OCI-LY1 (cell line): ENCODE data around the gene FARP1.

Source experiments
- H2AFZ ChIP-seq: fragments of 200-600 bp; sonication (generic), shearing (Covaris generic); 2 replicates; pipeline ENCODE4 v1.6.0; 2014; ENCODE audit warnings: antibody characterized with exemption, mild to moderate bottlenecking, low read length
- H3F3A ChIP-seq: fragments of 200-600 bp; sonication (generic), shearing (Covaris generic); 2 replicates; pipeline ENCODE4 v1.6.0; 2014; ENCODE audit warnings: mild to moderate bottlenecking, antibody characterized with exemption, low read length, moderate library complexity; ENCODE audit not compliant: insufficient read depth
- H3K27ac ChIP-seq: fragments of 200-600 bp; sonication (generic); 2 replicates; pipeline ENCODE4 v1.5.1; 2014; ENCODE audit warnings: low read length, mixed run types, mild to moderate bottlenecking, low read depth; ENCODE audit not compliant: poor library complexity, severe bottlenecking
- H3K27me3 ChIP-seq: fragments of 200-600 bp; sonication (generic); 2 replicates; pipeline ENCODE4 v1.6.0; 2014; ENCODE audit warnings: antibody characterized with exemption, mild to moderate bottlenecking, low read length, moderate library complexity; ENCODE audit not compliant: insufficient read depth
- H3K36me3 ChIP-seq: fragments of 200-600 bp; sonication (generic); 2 replicates; pipeline ENCODE4 v1.6.1; 2014; ENCODE audit warnings: mild to moderate bottlenecking, antibody characterized with exemption, low read length, moderate library complexity, mixed read lengths; ENCODE audit not compliant: insufficient read depth
- H3K4me1 ChIP-seq: fragments of 200-600 bp; sonication (generic); 2 replicates; pipeline ENCODE4 v1.5.1; 2014; ENCODE audit warnings: mild to moderate bottlenecking, low read length, moderate library complexity; ENCODE audit not compliant: insufficient read depth, severe bottlenecking
- H3K4me2 ChIP-seq: fragments of 200-600 bp; sonication (generic), shearing (Covaris generic); 2 replicates; pipeline ENCODE4 v1.6.1; 2014; ENCODE audit warnings: low read length
- H3K4me3 ChIP-seq: fragments of 200-600 bp; sonication (generic); 2 replicates; pipeline ENCODE4 v1.5.1; 2014; ENCODE audit warnings: low read length, low read depth, mild to moderate bottlenecking, mixed read lengths; ENCODE audit not compliant: poor library complexity, severe bottlenecking
- H3K79me2 ChIP-seq: fragments of 200-600 bp; shearing (Covaris generic); 2 replicates; pipeline ENCODE4 v1.6.1; 2016; ENCODE audit warnings: mixed run types, low read length, mixed read lengths; ENCODE audit not compliant: insufficient read depth
- H3K9ac ChIP-seq: fragments of 200-600 bp; sonication (generic), shearing (Covaris generic); 2 replicates; pipeline ENCODE4 v1.6.1; 2014; ENCODE audit warnings: mild to moderate bottlenecking, low read length, mixed read lengths
- H3K9me2 ChIP-seq: fragments of 200-600 bp; sonication (generic), shearing (Covaris generic); 2 replicates; pipeline ENCODE4 v1.6.1; 2014; ENCODE audit warnings: low read depth, mild to moderate bottlenecking, low read length, mixed read lengths
- H3K9me3 ChIP-seq: fragments of 200-600 bp; shearing (Covaris generic); 2 replicates; pipeline ENCODE4 v1.6.1; 2014; ENCODE audit warnings: low read length, mixed read lengths
- H4K20me1 ChIP-seq: fragments of 200-600 bp; sonication (generic), shearing (Covaris generic); 2 replicates; pipeline ENCODE4 v1.6.0; 2016; ENCODE audit warnings: mild to moderate bottlenecking, low read length; ENCODE audit not compliant: insufficient read depth
- CTCF ChIP-seq: fragments of 200-600 bp; sonication (generic), shearing (Covaris generic); IDR thresholded peaks from 2 replicates; pipeline ENCODE4 v1.5.1; 2017; ENCODE audit warnings: mild to moderate bottlenecking, antibody characterized with exemption, low read length, moderate library complexity, mixed read lengths
- EZH2 ChIP-seq: fragments of 200-600 bp; sonication (generic), shearing (Covaris generic); IDR thresholded peaks from 2 replicates; pipeline ENCODE4 v1.8.0; 2017; ENCODE audit warnings: borderline replicate concordance, mixed run types, mild to moderate bottlenecking, antibody characterized with exemption, low read length, moderate library complexity, mixed read lengths

Gene FARP1

GRCh38 chr13:98242403-98242802, 99.5 kb downstream of the FARP1 start:
- H2AFZ ChIP-seq, result no peak overlapping the region
- H3F3A ChIP-seq, result no peaks in the 10 kb centered on the region
- no peaks in the 10 kb centered on the region for H4K20me1 ChIP-seq
- H3K9me3 ChIP-seq, result no peaks in the 10 kb centered on the region
- no peak for TF ChIP-seq EZH2
- TF ChIP-seq CTCF, result no peak
- no peak overlapping the region for H3K4me3 ChIP-seq
- H3K4me2 ChIP-seq, result no peak overlapping the region
- no peak overlapping the region for H3K27ac ChIP-seq
- H3K4me1 ChIP-seq, result no peaks in the 10 kb centered on the region
- H3K27me3 ChIP-seq, result no peaks in the 10 kb centered on the region; the same call in 1 of the 2 replicates
- H3K36me3 ChIP-seq, result no peaks in the 10 kb centered on the region
- H3K79me2 ChIP-seq, result no peaks in the 10 kb centered on the region
- H3K9ac ChIP-seq, result no peak overlapping the region
- no peaks in the 10 kb centered on the region for H3K9me2 ChIP-seq

- Histone ChIP-seq H3K79me2 (no peaks in the 10 kb centered on the region), H3K27ac (no peak overlapping the region), H3K36me3 (no peaks in the 10 kb centered on the region), H2AFZ (no peak overlapping the region), H3K9ac (no peak overlapping the region), H3F3A (no peaks in the 10 kb centered on the region), H3K4me3 (no peak overlapping the region), H4K20me1 (no peaks in the 10 kb centered on the region), H3K27me3 (no peaks in the 10 kb centered on the region; the same call in 1 of the 2 replicates), H3K9me2 (no peaks in the 10 kb centered on the region), H3K4me1 (no peaks in the 10 kb centered on the region), H3K4me2 (no peak overlapping the region), H3K9me3 (no peaks in the 10 kb centered on the region)
- TF ChIP-seq CTCF (no peak), EZH2 (no peak)
Measured at GRCh38 chr13:98243929-98244272, 101.0 kb downstream of the FARP1 start.

- Histone ChIP-seq H3K4me3 (no peak overlapping the region), H2AFZ (no peak overlapping the region), H3K27ac (no peak overlapping the region), H3F3A (no peaks in the 10 kb centered on the region), H4K20me1 (no peaks in the 10 kb centered on the region), H3K9me3 (no peaks in the 10 kb centered on the region), H3K9me2 (no peaks in the 10 kb centered on the region), H3K79me2 (no peaks in the 10 kb centered on the region), H3K4me1 (no peaks in the 10 kb centered on the region), H3K4me2 (no peak overlapping the region), H3K36me3 (no peaks in the 10 kb centered on the region), H3K9ac (no peak overlapping the region), H3K27me3 (no peaks in the 10 kb centered on the region; the same call in 1 of the 2 replicates)
- TF ChIP-seq CTCF (no peak), EZH2 (no peak)
Measured at GRCh38 chr13:98246538-98247172, 103.8 kb downstream of the FARP1 start.
